ENCODE measurements around the gene IAPP. TPM values are rescaled to one million over a fixed set of nuclear protein-coding genes. Genes with fewer than 3 reads are reported as not detected.
A peak's percentile ranks its signal among the peaks of the same experiment; 100 is the strongest.

Gene IAPP
- total and polyA plus RNA-seq, 9 of the 15 experiments (the other 6 are each of a cell fraction or from before 2014, with no cell fraction given): not detected

- TF ChIP-seq ZNF407 (IDR thresholded peaks at IDR 0.05; ENCODE audit: low read depth): no peak
- peak; percentile 90 for TF ChIP-seq ARID1B (IDR thresholded peaks at IDR 0.05)
- TF ChIP-seq BACH1 (tag; IDR thresholded peaks at IDR 0.05): no peak
- TF ChIP-seq FUS (optimal IDR thresholded peaks at IDR 0.05; ENCODE audit: low read depth, low read length): no peak
- TF ChIP-seq ATF1 (CRISPR knock-in tag; IDR thresholded peaks at IDR 0.05): no peak
- no peak for TF ChIP-seq ATF1 (tag; IDR thresholded peaks at IDR 0.05)
- TF ChIP-seq ZNF75A (CRISPR knock-in tag; IDR thresholded peaks at IDR 0.05): no peak
- TF ChIP-seq GATA2 (CRISPR knock-in tag; IDR thresholded peaks at IDR 0.05): no peak
- peak; percentile 12; the same call in 1 of the 2 replicates for TF ChIP-seq PKNOX1 (IDR thresholded peaks at IDR 0.05)
- TF ChIP-seq CHAMP1 (IDR thresholded peaks at IDR 0.05): no peak
- no peak for TF ChIP-seq ZSCAN32 (CRISPR knock-in tag; IDR thresholded peaks at IDR 0.05)
- TF ChIP-seq ZC3H4 (CRISPR knock-in tag; IDR thresholded peaks at IDR 0.05; ENCODE audit: borderline replicate concordance): no peak
- no peak for TF ChIP-seq FOXK1 (CRISPR knock-in tag; IDR thresholded peaks at IDR 0.05; ENCODE audit: borderline replicate concordance)
- TF ChIP-seq YBX1 (IDR thresholded peaks at IDR 0.05): no peak
- TF ChIP-seq ZNF436 (CRISPR knock-in tag; IDR thresholded peaks at IDR 0.05): no peak
- no peak for TF ChIP-seq PHF20 (IDR thresholded peaks at IDR 0.05; ENCODE audit: partially characterized antibody)
- TF ChIP-seq ID3 (CRISPR knock-in tag; IDR thresholded peaks at IDR 0.05): no peak
- no peak for TF ChIP-seq ID3 (tag; IDR thresholded peaks at IDR 0.05)
- TF ChIP-seq ZNF695 (CRISPR knock-in tag; IDR thresholded peaks at IDR 0.05): no peak
Observed at GRCh38 chr12:21346542-21347205, 26.0 kb upstream of the IAPP start (continued).
